ENCODE measurements around the gene FAIM.

The FAIM gene

GRCh38 chr3:138681463-138682220 is 73.1 kb downstream of the FAIM start:
- DNase-seq = no peak

DNA sequence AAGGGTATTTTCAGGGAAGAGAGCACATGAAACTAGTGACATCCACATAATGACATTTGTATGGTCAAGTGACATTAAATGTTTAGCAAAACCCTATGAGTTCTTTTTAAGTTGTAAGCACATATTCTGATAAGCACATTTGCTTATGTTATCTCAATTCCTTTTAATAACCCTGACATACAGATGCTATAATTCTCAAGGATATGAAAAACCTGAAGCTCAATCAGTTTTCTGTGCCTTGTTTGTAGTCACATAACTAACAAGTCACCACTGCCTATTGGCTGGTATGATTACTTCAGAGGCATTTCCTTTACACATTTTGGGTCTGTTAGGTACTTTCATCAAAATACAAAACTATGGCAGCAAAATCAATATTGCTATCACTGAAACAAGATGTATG is 74.1 kb downstream of the FAIM start:
- no peak for DNase-seq
